TTC549 (cell line): ENCODE results near the gene TOM1L2.
"Not testable (repeated sequence)": the region's sequence is repeated elsewhere in the genome, so short reads cannot be mapped to it uniquely, and the experiment has no call there.

Source experiments
- FAIRE-seq: peaks from 2 replicates; lab custom pipeline; 2012; peaks lifted over from hg19 to GRCh38; lab: Jason Lieb, UNC

The TOM1L2 gene

GRCh38 chr17:17970699-17971430, 1.3 kb downstream of the TOM1L2 start:
- no peak for FAIRE-seq

GRCh38 chr17:17966399-17966798, 5.8 kb downstream of the TOM1L2 start:
- no peak for FAIRE-seq

- no peak for FAIRE-seq
Observed at GRCh38 chr17:17965152-17965721, 7.0 kb downstream of the TOM1L2 start.

GRCh38 chr17:17964710-17965109, 7.5 kb downstream of the TOM1L2 start:
- FAIRE-seq = no peak

- no peak for FAIRE-seq
Observed at GRCh38 chr17:17963694-17964436, 8.3 kb downstream of the TOM1L2 start.

- FAIRE-seq = no peak
Observed at GRCh38 chr17:17963066-17963465, 9.1 kb downstream of the TOM1L2 start.

- FAIRE-seq = no peak
Observed at GRCh38 chr17:17960500-17961030, 11.6 kb downstream of the TOM1L2 start.

- no peak for FAIRE-seq
Observed at GRCh38 chr17:17959520-17960361, 12.5 kb downstream of the TOM1L2 start.

- FAIRE-seq = no peak
Observed at GRCh38 chr17:17958982-17959381, 13.2 kb downstream of the TOM1L2 start.

GRCh38 chr17:17957584-17957916, 14.7 kb downstream of the TOM1L2 start:
- no peak for FAIRE-seq

GRCh38 chr17:17955790-17956341, 16.3 kb downstream of the TOM1L2 start:
- not testable (repeated sequence) for FAIRE-seq

GRCh38 chr17:17954079-17954478, 18.1 kb downstream of the TOM1L2 start:
- FAIRE-seq = no peak

GRCh38 chr17:17952691-17953090, 19.5 kb downstream of the TOM1L2 start:
- FAIRE-seq = no peak

GRCh38 chr17:17951524-17951923, 20.7 kb downstream of the TOM1L2 start:
- no peak for FAIRE-seq

GRCh38 chr17:17950806-17951205, 21.4 kb downstream of the TOM1L2 start:
- no peak for FAIRE-seq

- FAIRE-seq = no peak
Observed at GRCh38 chr17:17950347-17950746, 21.9 kb downstream of the TOM1L2 start.

GRCh38 chr17:17947966-17948365, 24.2 kb downstream of the TOM1L2 start:
- FAIRE-seq = no peak

- no peak for FAIRE-seq
Observed at GRCh38 chr17:17947309-17947708, 24.9 kb downstream of the TOM1L2 start.

- FAIRE-seq = no peak
Observed at GRCh38 chr17:17946093-17946492, 26.1 kb downstream of the TOM1L2 start.

- no peak for FAIRE-seq
Observed at GRCh38 chr17:17944743-17945142, 27.5 kb downstream of the TOM1L2 start.

GRCh38 chr17:17944242-17944641, 28.0 kb downstream of the TOM1L2 start:
- FAIRE-seq = no peak
